Activated gamma-delta T cell treated with anti-CD3 and anti-CD28 coated beads, Interleukin-2, amount 50 U/mL, for 16 hours (primary cell): ENCODE results near the gene TRAK1.

Source experiments
- DNase-seq: peaks from one replicate; pipeline ENCODE4 v3.0.0-alpha.2; 2020; ENCODE audit warnings: low read depth

Gene TRAK1

DNA sequence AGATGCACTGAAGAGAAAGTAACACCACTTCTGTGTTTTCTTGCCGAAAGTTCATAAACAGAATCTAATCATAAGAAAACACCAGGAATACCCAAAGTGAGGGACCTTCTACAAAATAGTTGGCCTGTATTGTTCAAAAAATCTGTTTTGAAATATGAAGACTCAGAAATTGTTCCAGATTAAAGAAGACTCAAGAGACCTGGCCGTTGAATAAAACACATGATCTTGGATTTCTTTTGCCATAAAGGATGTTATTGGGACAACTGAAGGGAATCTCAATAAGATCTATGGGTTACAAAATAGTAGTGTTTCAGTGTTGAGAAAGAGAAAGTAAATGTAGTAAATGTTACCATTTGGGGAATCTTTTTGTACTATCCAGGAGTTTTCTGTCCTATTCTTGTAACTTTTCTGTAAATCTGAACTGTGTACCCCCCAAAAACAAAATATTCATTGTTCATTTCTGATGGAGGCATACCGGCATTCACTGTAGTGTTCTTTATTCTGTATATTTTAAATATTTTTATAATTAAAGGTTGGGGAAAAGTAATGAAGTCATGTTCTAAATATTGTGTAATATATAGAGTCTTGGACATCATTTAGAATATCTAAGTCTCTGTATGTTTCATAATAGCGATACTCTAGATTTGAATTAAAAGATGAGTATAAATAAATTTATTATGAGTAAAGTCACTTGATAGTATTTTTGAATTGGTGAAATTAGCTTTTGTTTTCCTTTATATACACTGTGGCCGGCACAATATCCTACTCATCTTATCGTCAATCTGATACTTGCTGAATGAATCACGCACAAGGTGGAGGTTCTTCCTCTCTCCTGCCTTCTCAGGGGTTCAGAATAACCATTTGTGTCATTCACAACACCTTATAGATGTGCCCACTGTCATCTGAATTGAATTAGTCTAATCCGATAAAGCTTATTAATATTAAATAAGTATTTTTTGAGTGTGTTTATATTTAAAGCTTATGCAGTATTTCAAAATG lies 66.7 kb downstream of the TRAK1 start:
- no peak for DNase-seq

- no peak for DNase-seq
These were observed 68.0 kb downstream of the TRAK1 start for GRCh38 chr3:42159147-42159546.

DNA sequence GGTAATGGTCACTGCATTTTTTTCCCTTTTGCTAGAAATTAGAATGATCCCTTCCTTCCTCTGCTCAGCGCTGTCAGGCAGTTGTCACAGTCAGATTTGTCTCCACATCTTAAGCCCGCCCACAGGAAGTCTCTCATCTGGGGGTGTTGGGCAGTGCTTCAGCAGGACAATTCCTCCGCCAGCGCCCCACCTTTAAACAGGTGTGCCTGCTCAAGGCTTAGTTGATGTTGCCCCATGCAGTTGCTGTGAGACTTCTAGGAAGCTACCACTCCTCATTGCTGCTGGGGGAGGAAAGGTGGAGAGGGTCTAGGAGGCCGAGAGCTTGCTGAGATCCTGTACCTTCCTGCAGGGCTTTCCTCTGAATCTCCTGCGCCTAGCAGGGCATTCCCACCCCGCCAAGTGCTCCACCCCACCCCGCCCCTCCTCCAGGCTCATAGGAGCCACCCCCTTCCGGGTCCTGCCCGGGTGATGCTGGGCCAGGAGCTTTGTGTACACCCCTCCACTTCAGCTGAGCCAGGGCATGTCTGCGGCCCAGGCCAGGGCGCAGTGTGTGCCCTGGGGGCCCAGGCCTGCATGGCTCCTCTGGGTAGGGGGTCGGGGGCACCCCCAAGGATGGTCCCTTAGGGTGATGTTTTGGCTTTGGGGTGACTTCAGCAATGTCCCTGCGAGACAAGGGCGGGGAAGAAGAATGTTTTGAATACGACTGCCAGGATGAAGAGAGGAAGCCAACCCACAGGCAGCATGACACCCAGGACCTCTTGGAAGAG lies 68.7 kb downstream of the TRAK1 start:
- no peak for DNase-seq

- no peak for DNase-seq
These were observed 70.1 kb downstream of the TRAK1 start for GRCh38 chr3:42161050-42161935.

GRCh38 chr3:42162462-42162861 lies 71.3 kb downstream of the TRAK1 start:
- no peak for DNase-seq

DNA sequence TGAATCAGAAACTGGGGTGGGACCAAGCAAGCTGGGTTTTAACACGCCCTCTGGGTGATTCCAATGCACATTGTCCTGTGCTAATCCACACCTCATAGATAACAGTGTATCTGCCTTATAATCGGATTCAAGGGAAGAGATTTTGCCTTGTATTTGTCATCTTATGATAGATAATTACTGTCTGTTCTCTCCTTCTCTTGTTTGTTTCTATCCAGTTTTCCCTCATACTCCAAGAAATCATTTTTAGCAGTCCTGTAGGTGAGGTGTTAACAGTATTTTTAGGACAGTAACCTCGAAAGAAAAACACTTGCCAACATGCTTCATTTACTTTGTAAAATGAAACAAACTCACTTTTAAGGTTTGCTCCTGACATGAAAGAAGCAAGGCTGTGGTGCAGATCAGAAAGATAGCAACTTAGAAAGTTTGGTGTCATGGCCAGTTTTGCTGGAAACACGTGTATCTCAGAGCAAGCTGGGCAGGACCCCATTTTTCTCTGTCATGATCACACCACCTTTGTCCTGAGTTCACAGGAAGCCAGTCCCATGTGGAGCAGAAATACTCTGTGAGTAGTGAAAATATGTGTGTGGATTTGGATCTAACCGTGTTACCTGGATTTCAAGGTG lies 72.6 kb downstream of the TRAK1 start:
- DNase-seq = no peak

- no peak for DNase-seq
These were observed 73.5 kb downstream of the TRAK1 start for GRCh38 chr3:42164656-42165055.

DNA sequence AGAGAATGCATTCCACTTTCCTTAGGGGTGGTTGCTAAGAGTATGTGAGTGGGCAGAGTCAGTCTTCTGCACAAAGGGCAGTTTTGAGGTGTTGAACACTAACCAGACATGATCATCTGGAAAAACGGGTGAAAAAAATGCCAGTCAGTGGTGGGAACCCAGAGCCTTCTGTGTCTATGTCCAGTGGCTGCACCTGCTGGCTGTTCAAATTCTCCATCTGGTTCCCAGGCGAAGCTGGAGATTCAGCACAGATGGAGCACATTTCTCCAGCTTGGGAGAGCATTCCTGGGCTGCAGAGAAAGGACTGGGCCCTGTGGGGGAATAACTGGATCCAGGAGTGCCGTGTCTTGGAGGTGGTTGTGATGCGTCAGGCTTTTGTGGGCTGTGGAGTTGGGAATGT lies 74.1 kb downstream of the TRAK1 start:
- DNase-seq = no peak

GRCh38 chr3:42166214-42166613 lies 75.1 kb downstream of the TRAK1 start:
- DNase-seq = no peak

DNA sequence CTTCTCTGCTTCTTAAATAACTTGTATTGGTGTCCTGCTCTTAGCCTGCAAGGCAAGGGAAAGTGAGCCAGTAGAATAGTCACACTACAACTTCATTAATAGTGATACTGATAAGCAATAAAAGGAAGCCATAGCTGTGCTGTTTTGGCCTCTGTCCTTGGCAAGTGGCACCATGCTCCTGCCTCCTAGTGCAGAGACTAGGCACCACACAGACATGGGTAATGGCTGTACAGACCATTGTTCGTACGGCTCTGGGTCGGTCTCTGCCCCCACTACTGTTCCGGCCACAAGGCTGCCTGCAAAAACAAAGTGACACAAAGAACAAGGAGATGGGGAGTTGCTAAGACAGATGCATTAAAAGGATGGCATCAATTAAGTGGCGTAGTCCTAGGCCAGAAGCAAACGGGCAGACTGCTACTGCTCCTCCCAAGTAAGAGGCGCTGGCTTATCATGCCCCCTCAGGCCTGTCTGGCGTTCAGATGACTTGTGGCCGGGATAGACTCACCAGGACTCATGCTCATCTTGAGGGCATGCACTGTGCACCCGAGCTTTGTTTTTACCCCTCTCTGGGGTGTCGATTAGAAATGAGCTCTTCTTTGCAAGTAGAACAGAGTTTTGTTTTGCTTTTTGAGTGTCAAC lies 75.6 kb downstream of the TRAK1 start:
- no peak for DNase-seq

DNA sequence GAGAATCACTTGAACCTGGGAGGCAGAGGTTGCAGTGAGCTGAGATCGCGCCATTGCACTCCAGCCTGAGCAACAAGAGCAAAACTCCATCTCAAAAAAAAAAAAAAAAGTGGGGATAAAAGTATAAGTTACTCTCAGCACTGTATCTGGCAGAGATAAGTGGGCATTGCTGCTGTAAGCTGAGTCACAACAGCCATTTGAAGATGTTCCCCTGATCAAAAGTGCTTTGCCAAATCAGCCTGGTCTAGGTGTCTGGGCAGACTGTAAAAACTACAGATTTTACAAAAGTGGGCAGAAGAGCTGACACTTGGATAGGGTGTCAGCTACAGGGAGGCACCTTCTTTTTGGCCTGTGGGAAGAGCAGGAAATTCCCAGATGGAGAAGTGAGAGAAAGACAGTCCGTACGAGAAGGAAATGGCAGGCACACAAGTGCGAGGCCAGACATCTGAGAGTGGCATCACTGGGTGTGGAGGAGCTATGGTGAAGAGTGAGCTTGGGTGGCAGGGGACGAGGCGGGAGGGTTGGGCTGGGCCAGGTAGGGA lies 78.5 kb downstream of the TRAK1 start:
- no peak for DNase-seq

DNA sequence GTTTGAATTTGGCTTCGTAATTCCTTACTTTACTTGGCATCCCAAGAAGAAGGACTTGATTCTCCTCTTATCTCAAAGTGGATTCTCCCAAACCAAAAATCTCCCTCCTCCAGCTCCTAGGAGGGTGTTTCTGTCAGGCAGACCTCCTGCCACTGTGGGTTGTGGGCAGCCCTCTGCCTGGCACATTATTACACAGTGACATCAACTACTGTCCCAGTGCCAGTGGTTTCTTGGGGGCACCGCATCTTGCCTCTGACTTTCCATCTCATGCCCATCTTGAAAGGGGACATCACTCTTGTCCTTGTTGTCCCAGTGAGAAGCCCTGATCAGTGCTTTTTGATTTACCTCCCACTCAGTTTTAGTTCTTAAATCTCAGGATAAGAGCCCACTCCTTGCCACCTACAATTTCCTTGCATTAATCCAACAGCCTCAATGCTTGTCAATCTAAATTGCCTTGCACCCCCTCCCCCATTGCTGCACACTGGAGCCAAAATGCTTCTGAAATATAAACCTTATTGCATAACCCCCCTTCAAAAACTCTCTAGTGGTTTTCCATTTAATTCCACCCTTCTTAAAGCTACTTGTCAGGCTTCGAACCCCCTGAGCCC lies 81.0 kb downstream of the TRAK1 start:
- no peak for DNase-seq

- no peak for DNase-seq
These were observed 82.2 kb downstream of the TRAK1 start for GRCh38 chr3:42173307-42173706.

DNA sequence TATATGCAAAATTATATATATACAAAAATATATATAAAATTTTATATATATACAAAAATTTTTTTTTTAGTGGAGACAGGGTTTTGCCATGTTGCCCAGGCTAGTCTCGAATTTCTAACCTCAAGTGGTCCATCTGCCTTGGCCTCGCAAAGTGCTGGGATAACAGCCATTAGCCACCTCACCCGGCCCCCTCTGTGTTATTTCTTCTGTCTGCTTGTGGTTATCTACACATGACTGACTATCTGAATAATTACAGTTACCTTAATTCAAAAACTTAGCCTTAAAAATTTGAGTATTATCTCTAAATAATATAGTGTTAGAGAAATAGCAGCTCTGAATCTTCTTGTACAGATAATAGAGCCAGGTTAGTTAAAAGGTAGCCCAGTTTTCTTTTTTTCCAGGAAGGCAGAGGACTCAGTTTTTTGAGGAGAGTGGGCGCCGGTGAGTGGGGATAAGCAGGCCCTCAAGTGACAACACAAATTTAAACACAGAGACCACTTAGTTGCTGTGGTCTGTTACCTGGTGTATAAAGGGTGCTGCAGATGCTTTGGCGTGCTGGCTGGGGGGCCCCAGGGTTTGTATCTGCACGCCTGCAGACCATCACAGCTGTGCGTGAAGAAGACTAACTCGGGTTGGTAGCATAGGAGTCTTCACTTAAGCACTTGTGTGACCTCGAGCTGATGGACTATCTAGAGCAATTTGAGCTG lies 83.7 kb downstream of the TRAK1 start:
- no peak for DNase-seq

DNA sequence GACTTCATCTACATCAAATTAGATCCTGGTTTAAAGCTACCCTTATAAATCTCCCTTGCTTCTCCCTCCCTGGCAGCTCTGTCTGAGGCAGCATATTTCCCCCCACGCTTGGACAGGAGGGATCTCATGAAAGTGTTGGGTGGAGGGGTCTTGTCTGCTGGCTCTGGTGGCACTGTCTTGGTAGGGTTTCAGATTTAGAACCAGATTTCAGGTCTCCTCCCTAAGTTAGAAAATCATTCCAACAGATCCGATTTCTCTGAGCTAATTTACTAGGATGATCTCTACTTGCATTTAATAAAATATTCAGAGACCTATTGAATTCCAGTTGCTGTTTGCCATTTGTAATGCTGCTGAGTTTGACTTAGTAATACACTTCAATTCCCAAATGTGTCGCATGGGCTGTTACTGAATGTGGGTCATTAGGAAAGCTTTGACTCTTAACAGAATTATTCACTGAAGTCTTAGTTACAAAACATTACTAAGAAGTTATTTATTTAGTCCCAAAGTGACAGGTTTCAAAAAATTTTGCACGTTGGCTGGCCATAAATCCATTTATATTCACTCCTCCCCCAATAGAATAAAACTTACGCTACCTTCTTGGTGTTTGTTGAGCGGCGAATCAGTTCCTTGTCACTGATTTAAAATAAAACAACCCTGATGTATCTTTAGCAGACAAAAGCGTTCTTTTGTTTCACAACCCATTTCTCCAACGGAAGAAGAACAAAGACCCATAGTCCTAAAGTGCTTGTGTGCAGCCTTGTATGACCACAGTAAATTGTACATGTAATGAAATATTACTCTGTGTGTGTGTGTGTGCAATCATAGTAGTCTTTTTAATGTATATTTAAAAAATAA lies 84.5 kb downstream of the TRAK1 start:
- DNase-seq = no peak

DNA sequence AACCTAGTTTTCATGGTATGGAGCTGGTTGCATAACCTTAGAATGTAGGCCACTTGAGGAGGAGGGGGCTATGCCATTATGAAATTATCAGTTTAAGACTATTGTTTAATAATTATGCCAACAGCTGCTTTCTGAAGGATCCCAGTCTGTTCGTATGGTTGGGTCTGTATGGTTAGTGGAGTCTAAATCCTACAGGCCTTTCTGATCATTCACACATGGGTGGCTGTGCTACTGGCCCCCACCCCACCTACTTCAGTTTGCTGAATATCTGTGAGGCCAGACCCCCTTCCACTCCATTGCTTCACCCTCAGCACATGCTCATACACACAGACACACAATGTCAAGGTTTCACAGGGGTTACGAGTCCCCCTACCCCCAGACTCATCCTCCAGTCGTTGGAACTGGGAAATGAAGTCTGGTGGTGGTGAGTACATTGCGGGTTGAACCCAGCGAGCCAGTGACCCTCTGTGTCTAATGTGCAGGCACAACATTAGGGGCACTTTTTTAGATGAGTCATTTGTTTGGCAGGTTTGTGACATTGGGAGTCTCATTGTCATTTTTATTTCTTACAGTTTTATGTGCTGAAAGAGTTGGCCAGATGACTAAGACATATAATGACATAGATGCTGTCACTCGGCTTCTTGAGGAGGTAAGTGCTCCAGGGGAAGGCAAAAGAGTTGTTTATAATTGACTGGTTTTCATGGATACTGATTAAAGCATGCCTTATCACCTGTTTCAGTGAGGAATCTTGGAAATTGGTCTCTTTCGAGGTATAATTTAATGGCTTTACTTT lies 85.3 kb downstream of the TRAK1 start:
- DNase-seq = no peak

GRCh38 chr3:42177068-42177800 lies 86.1 kb downstream of the TRAK1 start:
- no peak for DNase-seq
